HCT116 (cell line): ENCODE measurements around the gene KNSTRN. TPM values are rescaled to one million over a fixed set of nuclear protein-coding genes. Genes with fewer than 3 reads are reported as not detected.
A peak's percentile ranks its signal among the peaks of the same experiment; 100 is the strongest.

Experiments
- ATAC-seq: fragments of 200-7000 bp; cut with Tn5 transposase; 2 replicates; pipeline ENCODE4 v1.9.1; 2020; ENCODE audit warnings: mild to moderate bottlenecking, moderate library complexity
- BruUV-seq: library from RNA; stranded (reverse); fragments of 400-500 nt; replicated peaks from 2 replicates; lab custom pipeline; 2021; lab: Mats Ljungman, UMichigan
- CTCF ChIA-PET: fragments of 300-600 bp; sonication (Branson Sonifier 250); formaldehyde crosslinking; loops from one replicate; lab custom pipeline; 2021; ENCODE audit warnings: antibody characterized with exemption; lab: Charles Lee
- POLR2A ChIA-PET: fragments of 300-600, 350-600 bp; sonication (Branson Sonifier 250); formaldehyde crosslinking; loops from one replicate; lab custom pipeline; 2021; ENCODE audit warnings: antibody characterized with exemption; lab: Charles Lee
- RAD21 ChIA-PET, 2 experiments: fragments of 300-600 bp; sonication (Branson Sonifier 250); formaldehyde crosslinking; loops; one replicate each; lab custom pipeline; 2023; ENCODE audit warnings: low total read pairs in 2 of 2; ENCODE audit not compliant: uncharacterized antibody in 2 of 2, unreplicated experiment in 2 of 2, low non-redundant PET in 1 of 2; lab: Charles Lee
- DNase-seq: peaks from one replicate; pipeline ENCODE4 v3.0.0-alpha.2; 2010; ENCODE audit warnings: low read depth, low spot score
- H2AFZ ChIP-seq: fragments of 200-600 bp; shearing (Covaris generic), sonication (generic); 2 replicates; pipeline ENCODE4 v1.6.1; 2017; ENCODE audit warnings: low read depth, mixed run types, mixed read lengths, antibody characterized with exemption, low read length; ENCODE audit not compliant: poor library complexity, severe bottlenecking
- H3K27ac ChIP-seq: 2 replicates; pipeline ENCODE4 v1.5.1; 2012; ENCODE audit warnings: low read depth, low read length
- H3K27me3 ChIP-seq: fragments of 200-600 bp; sonication (generic); 2 replicates; pipeline ENCODE4 v1.6.1; 2016; ENCODE audit warnings: mixed run types, low read length, mixed read lengths; ENCODE audit not compliant: insufficient read depth
- H3K36me3 ChIP-seq, 2 experiments: fragments of 200-500 bp in 1 of 2; fragments of 200-600 bp in 1 of 2; sonication (Bioruptor generic) in 1 of 2; sonication (generic) in 1 of 2; 2 replicates each; pipeline versions ENCODE4 v1.5.1 to v1.6.1; 2014 to 2016; ENCODE audit warnings: low read length in 2 of 2, inconsistent platforms in 1 of 2, mixed read lengths in 1 of 2, mixed run types in 1 of 2; ENCODE audit not compliant: insufficient read depth in 2 of 2, control insufficient read depth in 1 of 2
- H3K4me1 ChIP-seq, 2 experiments: fragments of 200-600 bp in 1 of 2; sonication (generic) in 1 of 2; 2 replicates each; pipeline versions ENCODE4 v1.5.1 to v1.6.1; 2012 to 2017; ENCODE audit warnings: low read length in 2 of 2, inconsistent platforms in 1 of 2, mild to moderate bottlenecking in 1 of 2, mixed read lengths in 1 of 2, mixed run types in 1 of 2, moderate library complexity in 1 of 2; ENCODE audit not compliant: insufficient read depth in 2 of 2, control insufficient read depth in 1 of 2
- H3K4me2 ChIP-seq: fragments of 200-600 bp; sonication (generic); 2 replicates; pipeline ENCODE4 v1.6.1; 2017; ENCODE audit warnings: mixed run types, low read length, mixed read lengths
- H3K4me3 ChIP-seq, 2 experiments: fragments of 200-600 bp in 1 of 2; sonication (generic) in 1 of 2; replicated peaks in 1 of 2; 2 replicates each; pipeline ENCODE4 v1.5.1; 2011 to 2016; ENCODE audit warnings: low read length in 2 of 2, control low read depth in 1 of 2, low read depth in 1 of 2, mild to moderate bottlenecking in 1 of 2, mixed read lengths in 1 of 2, mixed run types in 1 of 2
- H3K79me2 ChIP-seq: fragments of 200-600 bp; sonication (generic); 2 replicates; pipeline ENCODE4 v1.6.1; 2017; ENCODE audit warnings: mild to moderate bottlenecking, mixed run types, low read length, moderate library complexity, mixed read lengths; ENCODE audit not compliant: insufficient read depth
- H3K9ac ChIP-seq: fragments of 200-600 bp; sonication (generic); 2 replicates; pipeline ENCODE4 v1.6.1; 2016; ENCODE audit warnings: low read length, mixed read lengths
- H3K9me2 ChIP-seq: fragments of 200-600 bp; sonication (generic), shearing (Covaris generic); 2 replicates; pipeline ENCODE4 v1.6.1; 2017; ENCODE audit warnings: mixed run types, mild to moderate bottlenecking, moderate library complexity; ENCODE audit not compliant: insufficient read depth
- H3K9me3 ChIP-seq, 2 experiments: fragments of 200-500 bp in 1 of 2; fragments of 200-600 bp in 1 of 2; sonication (Bioruptor generic) in 1 of 2; sonication (generic) in 1 of 2; 2 replicates each; pipeline ENCODE4 v1.6.1; 2014 to 2017; ENCODE audit warnings: low read length in 2 of 2, mixed read lengths in 2 of 2, inconsistent platforms in 1 of 2, low read depth in 1 of 2, mild to moderate bottlenecking in 1 of 2, mixed run types in 1 of 2, moderate library complexity in 1 of 2; ENCODE audit not compliant: control insufficient read depth in 1 of 2, insufficient read depth in 1 of 2
- H4K20me1 ChIP-seq: fragments of 200-600 bp; sonication (generic), shearing (Covaris generic); 2 replicates; pipeline ENCODE4 v1.6.1; 2017; ENCODE audit warnings: mixed run types, mild to moderate bottlenecking, moderate library complexity; ENCODE audit not compliant: insufficient read depth
- ATF3 ChIP-seq: IDR thresholded peaks from 2 replicates; pipeline ENCODE4 v1.6.1; 2012
- CBX3 ChIP-seq: IDR thresholded peaks from 2 replicates; pipeline ENCODE4 v1.6.1; 2012; ENCODE audit warnings: low read depth
- CEBPB ChIP-seq: IDR thresholded peaks from 2 replicates; pipeline ENCODE4 v1.6.1; 2012; ENCODE audit warnings: low read depth
- EGR1 ChIP-seq: IDR thresholded peaks from 2 replicates; pipeline ENCODE4 v1.6.1; 2012; ENCODE audit warnings: low read depth
- ELF1 ChIP-seq: IDR thresholded peaks from 2 replicates; pipeline ENCODE4 v1.6.1; 2012; ENCODE audit warnings: low read depth, borderline replicate concordance
- EZH2 ChIP-seq: fragments of 200-600 bp; sonication (generic); IDR thresholded peaks from 2 replicates; pipeline ENCODE4 v1.6.1; 2017; ENCODE audit warnings: antibody characterized with exemption, mixed run types
- EZH2phosphoT487 ChIP-seq: fragments of 200-600 bp; IDR thresholded peaks from 2 replicates; pipeline ENCODE4 v1.6.1; 2018; ENCODE audit warnings: antibody characterized with exemption, borderline replicate concordance
- MAX ChIP-seq: IDR thresholded peaks from 2 replicates; pipeline ENCODE4 v1.6.1; 2012
- POLR2A ChIP-seq: IDR thresholded peaks from 2 replicates; pipeline ENCODE4 v1.7.0; 2011; ENCODE audit warnings: borderline replicate concordance; ENCODE audit not compliant: insufficient read depth, insufficient read length; ENCODE audit errors: extremely low read depth
- POLR2AphosphoS5 ChIP-seq: IDR thresholded peaks from 2 replicates; pipeline ENCODE4 v1.6.1; 2011; ENCODE audit warnings: mild to moderate bottlenecking, low read depth, low read length, moderate library complexity
- RAD21 ChIP-seq: IDR thresholded peaks from 2 replicates; pipeline ENCODE4 v1.6.1; 2012; ENCODE audit warnings: low read depth, mild to moderate bottlenecking
- SIN3A ChIP-seq: IDR thresholded peaks from 2 replicates; pipeline ENCODE4 v1.6.1; 2012; ENCODE audit warnings: low read depth
- SP1 ChIP-seq: IDR thresholded peaks from 2 replicates; pipeline ENCODE4 v1.6.1; 2012; ENCODE audit warnings: low read depth
- SRF ChIP-seq: IDR thresholded peaks from 2 replicates; pipeline ENCODE4 v1.6.1; 2012; ENCODE audit warnings: low read depth
- YY1 ChIP-seq: IDR thresholded peaks from 2 replicates; pipeline ENCODE4 v1.6.1; 2011; ENCODE audit warnings: low read length, low read depth, moderate library complexity, mild to moderate bottlenecking; ENCODE audit not compliant: insufficient replicate concordance; ENCODE audit errors: extremely low read depth
- intact Hi-C: fragments of 100-400 bp; cut with micrococcal nuclease; formaldehyde crosslinking; loops from 2 replicates; pipeline ENCODE4 v1.10.0; 2022
- total RNA-seq: library from RNA; stranded (reverse); gene quantifications from one replicate; pipeline ENCODE4 v1.2.1, GENCODE V29; 2021; ENCODE audit not compliant: unreplicated experiment
- TF ChIP-seq, protein P1 (sequence below): IDR thresholded peaks from 2 replicates; pipeline ENCODE4 v1.6.1; 2011; ENCODE audit warnings: mild to moderate bottlenecking, low read length, moderate library complexity; ENCODE audit not compliant: insufficient replicate concordance; ENCODE audit errors: extremely low read depth

Gene KNSTRN
- total RNA-seq, 1 experiment from 2014 or later: 84.1 TPM

GRCh38 chr15:40420071-40420713 lies 37.7 kb downstream of the KNSTRN start:
- no peaks in the 10 kb centered on the region for H3K9me2 ChIP-seq
- peak overlapping the region; percentile 59; the same call in 1 of the 2 replicates for H3K4me2 ChIP-seq
- H3K36me3 ChIP-seq: peaks cover 8 to 20% of the 10 kb centered on the region in 2 experiments; a peak in 2 of 4 replicates
- H3K27me3 ChIP-seq: no peaks in the 10 kb centered on the region
- H3K27ac ChIP-seq: peak overlapping the region; percentile 55
- POLR2A ChIA-PET: interaction anchor here (1.2 to 1.4 kb wide), 3 partner anchors 13 to 21 kb away, joined by 3 to 6 read pairs (median 3); partner anchors contain the start of genes BAHD1 and IVD
- H4K20me1 ChIP-seq: no peaks in the 10 kb centered on the region
- no peak for DNase-seq
- CTCF ChIA-PET: interaction anchor here (1.2 to 4.3 kb wide), 4 partner anchors 15 to 141 kb away, joined by 3 to 37 read pairs (median 22); partner anchors contain the start of genes CCDC9B and IVD
- no peak for ATAC-seq
- peaks cover 16 to 22% of the 10 kb centered on the region in 2 experiments for H3K4me1 ChIP-seq
- RAD21 ChIA-PET: no interaction called here
- no peak overlapping the region for H3K4me3 ChIP-seq
- intact Hi-C loops: loop anchor here (5.0 kb wide), 1 partner anchor 203 kb away; no protein-coding TSS in a partner anchor
- H3K9me3 ChIP-seq: no peaks in the 10 kb centered on the region
- no peak overlapping the region for H2AFZ ChIP-seq
- H3K79me2 ChIP-seq: no peaks in the 10 kb centered on the region
- no TSS peak for BruUV-seq
- H3K9ac ChIP-seq: no peak overlapping the region
- no peak for TF ChIP-seq EGR1
- no peak for TF ChIP-seq ATF3
- no peak for TF ChIP-seq EZH2
- no peak for TF ChIP-seq EZH2phosphoT487
- TF ChIP-seq ELF1: no peak

GRCh38 chr15:40420793-40421192 lies 38.3 kb downstream of the KNSTRN start:
- H3K9me3 ChIP-seq: no peaks in the 10 kb centered on the region
- H3K9ac ChIP-seq: no peak overlapping the region
- H4K20me1 ChIP-seq: no peaks in the 10 kb centered on the region
- H3K27me3 ChIP-seq: no peaks in the 10 kb centered on the region
- peak; percentile 35 for ATAC-seq
- ChIA-PET POLR2A (interaction anchor here (1.2 to 1.4 kb wide), 3 partner anchors 14 to 20 kb away, joined by 3 to 6 read pairs (median 3); partner anchors contain the start of genes BAHD1 and IVD), RAD21 (no interaction called here), CTCF (interaction anchor here (1.2 to 4.3 kb wide), 6 partner anchors 15 to 204 kb away, joined by 3 to 37 read pairs (median 10); partner anchors contain the start of genes CCDC9B, INAFM2 and IVD)
- peak; percentile 29 for DNase-seq
- peak overlapping the region; percentile 55 for H3K27ac ChIP-seq
- H3K79me2 ChIP-seq: no peaks in the 10 kb centered on the region
- H3K4me3 ChIP-seq: no peak overlapping the region
- H2AFZ ChIP-seq: no peak overlapping the region
- H3K36me3 ChIP-seq: peaks cover 4 to 14% of the 10 kb centered on the region in 2 experiments; a peak in 2 of 4 replicates
- H3K4me2 ChIP-seq: peak overlapping the region; percentile 59
- H3K9me2 ChIP-seq: no peaks in the 10 kb centered on the region
- BruUV-seq: TSS peak; percentile 35
- peaks cover 16 to 22% of the 10 kb centered on the region in 2 experiments for H3K4me1 ChIP-seq
- intact Hi-C loops: loop anchor here (5.0 kb wide), 1 partner anchor 203 kb away; no protein-coding TSS in a partner anchor
- TF ChIP-seq CBX3 (0 out of 2 replicates have a peak, but pooled peaks have one; percentile 30), POLR2AphosphoS5 (peak; percentile 44; the same call in 1 of the 2 replicates), EZH2phosphoT487 (no peak), SRF (no peak), MAX (no peak), YY1 (no peak), ELF1 (no peak), SIN3A (no peak), EGR1 (no peak), POLR2A (no peak), SP1 (no peak), RAD21 (no peak), CEBPB (no peak)
- TF ChIP-seq, protein P1, sequence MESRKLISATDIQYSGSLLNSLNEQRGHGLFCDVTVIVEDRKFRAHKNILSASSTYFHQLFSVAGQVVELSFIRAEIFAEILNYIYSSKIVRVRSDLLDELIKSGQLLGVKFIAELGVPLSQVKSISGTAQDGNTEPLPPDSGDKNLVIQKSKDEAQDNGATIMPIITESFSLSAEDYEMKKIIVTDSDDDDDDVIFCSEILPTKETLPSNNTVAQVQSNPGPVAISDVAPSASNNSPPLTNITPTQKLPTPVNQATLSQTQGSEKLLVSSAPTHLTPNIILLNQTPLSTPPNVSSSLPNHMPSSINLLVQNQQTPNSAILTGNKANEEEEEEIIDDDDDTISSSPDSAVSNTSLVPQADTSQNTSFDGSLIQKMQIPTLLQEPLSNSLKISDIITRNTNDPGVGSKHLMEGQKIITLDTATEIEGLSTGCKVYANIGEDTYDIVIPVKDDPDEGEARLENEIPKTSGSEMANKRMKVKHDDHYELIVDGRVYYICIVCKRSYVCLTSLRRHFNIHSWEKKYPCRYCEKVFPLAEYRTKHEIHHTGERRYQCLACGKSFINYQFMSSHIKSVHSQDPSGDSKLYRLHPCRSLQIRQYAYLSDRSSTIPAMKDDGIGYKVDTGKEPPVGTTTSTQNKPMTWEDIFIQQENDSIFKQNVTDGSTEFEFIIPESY: no peak
